Liver (tissue), 9 donors: ENCODE data around the gene LRRC4B. TPM values are rescaled to one million over a fixed set of nuclear protein-coding genes. Genes with fewer than 3 reads are reported as not detected.

ENCODE experiments used
- DNase-seq: peaks from one replicate; pipeline ENCODE4 v3.0.0-alpha.2; 2017; ENCODE audit warnings: low spot score
- H3K27ac ChIP-seq, 2 donors: one replicate each; pipeline ENCODE4 v1.7.0; 2013; ENCODE audit warnings: inconsistent platforms in 2 of 2, low read length in 2 of 2, control low read depth in 1 of 2, low read depth in 1 of 2, mild to moderate bottlenecking in 1 of 2
- H3K27me3 ChIP-seq, 4 donors: one replicate each; pipeline versions ENCODE4 v1.6.1 to v1.7.0; 2013; ENCODE audit warnings: low read length in 3 of 4, inconsistent platforms in 1 of 4, mild to moderate bottlenecking in 1 of 4, moderate library complexity in 1 of 4; ENCODE audit not compliant: control insufficient read depth in 4 of 4, insufficient read depth in 4 of 4
- H3K36me3 ChIP-seq, 4 donors: one replicate each; pipeline versions ENCODE4 v1.6.1 to v1.7.0; 2013; ENCODE audit warnings: low read length in 3 of 4, mild to moderate bottlenecking in 3 of 4, low read depth in 1 of 4, moderate library complexity in 1 of 4; ENCODE audit not compliant: control insufficient read depth in 4 of 4, insufficient read depth in 3 of 4
- H3K4me1 ChIP-seq, 4 donors: one replicate each; pipeline versions ENCODE4 v1.6.1 to v1.7.0; 2013; ENCODE audit warnings: low read length in 3 of 4, mild to moderate bottlenecking in 3 of 4, moderate library complexity in 1 of 4; ENCODE audit not compliant: control insufficient read depth in 4 of 4, insufficient read depth in 4 of 4
- H3K4me3 ChIP-seq, 3 donors: one replicate each; pipeline versions ENCODE4 v1.6.1 to v1.7.0; 2013; ENCODE audit warnings: low read length in 3 of 3, control low read depth in 1 of 3, low read depth in 1 of 3, mild to moderate bottlenecking in 1 of 3
- H3K9ac ChIP-seq, 2 donors: one replicate each; pipeline ENCODE4 v1.7.0; 2013; ENCODE audit warnings: low read length in 2 of 2, mild to moderate bottlenecking in 2 of 2, moderate library complexity in 2 of 2, control low read depth in 1 of 2, low read depth in 1 of 2
- H3K9me3 ChIP-seq, 4 donors: one replicate each; pipeline versions ENCODE4 v1.6.1 to v1.7.0; 2013; ENCODE audit warnings: low read length in 3 of 4; ENCODE audit not compliant: control insufficient read depth in 4 of 4
- EGR1 ChIP-seq, 2 donors: IDR thresholded peaks; 2 replicates each; pipeline ENCODE4 v1.6.1; 2016 to 2018; ENCODE audit warnings: antibody characterized with exemption in 2 of 2, low read depth in 2 of 2
- FOXA1 ChIP-seq: IDR thresholded peaks from 2 replicates; pipeline ENCODE4 v1.6.1; 2016; ENCODE audit warnings: antibody characterized with exemption
- FOXA2 ChIP-seq: IDR thresholded peaks from 2 replicates; pipeline ENCODE4 v1.6.1; 2016; ENCODE audit warnings: antibody characterized with exemption
- GABPA ChIP-seq, 2 donors: IDR thresholded peaks in 1 of 2; conservative IDR thresholded peaks in 1 of 2; 2 replicates each; pipeline ENCODE4 v1.6.1; 2016; ENCODE audit warnings: antibody characterized with exemption in 2 of 2, mild to moderate bottlenecking in 1 of 2, moderate library complexity in 1 of 2
- HNF4A ChIP-seq, 2 donors: conservative IDR thresholded peaks; 2 replicates each; pipeline ENCODE4 v1.6.1; 2016; ENCODE audit warnings: antibody characterized with exemption in 2 of 2, mild to moderate bottlenecking in 2 of 2
- RAD21 ChIP-seq, 2 donors: IDR thresholded peaks; 2 replicates each; pipeline ENCODE4 v1.6.1; 2016; ENCODE audit warnings: antibody characterized with exemption in 2 of 2, mild to moderate bottlenecking in 2 of 2
- REST ChIP-seq: IDR thresholded peaks from 2 replicates; pipeline ENCODE4 v1.6.1; 2016; ENCODE audit warnings: antibody characterized with exemption, mild to moderate bottlenecking
- RXRA ChIP-seq, 2 donors: IDR thresholded peaks; 2 replicates each; pipeline ENCODE4 v1.6.1; 2017 to 2018; ENCODE audit warnings: antibody characterized with exemption in 2 of 2, mild to moderate bottlenecking in 1 of 2
- SP1 ChIP-seq: IDR thresholded peaks from 2 replicates; pipeline ENCODE4 v1.6.1; 2018; ENCODE audit warnings: antibody characterized with exemption, mild to moderate bottlenecking
- TAF1 ChIP-seq: conservative IDR thresholded peaks from 2 replicates; pipeline ENCODE4 v1.6.1; 2016; ENCODE audit warnings: antibody characterized with exemption, mild to moderate bottlenecking
- WGBS: extraction: QIAGEN DNeasy Blood & Tissue Kit; methylation state at CpG from one replicate; pipeline ENCODE4 v1.1.7; 2013; 5-methylcytosine and 5-hydroxymethylcytosine counted together
- polyA plus RNA-seq, 2 donors: library from polyadenylated mRNA; stranded (reverse) in 1 of 2; unstranded in 1 of 2; fragments of 200-250 nt in 1 of 2; fragments of >200 nt in 1 of 2; fragmentation: Nextera tagmentation in 1 of 2; extraction: Ambion mirVana in 1 of 2; gene quantifications; one replicate each; pipeline versions ENCODE4 v1.2.1 to v1.2.3, GENCODE V29; 2013 to 2015
- total RNA-seq, 2 donors: library from RNA; depleted of rRNA; stranded (reverse); fragments of >200 nt; gene quantifications; one replicate each; pipeline ENCODE4 v1.2.3, GENCODE V29; 2014
- TF ChIP-seq, protein P1 (sequence below): IDR thresholded peaks from 2 replicates; pipeline ENCODE4 v1.6.1; 2016; ENCODE audit warnings: antibody characterized with exemption
- TF ChIP-seq, protein P2 (sequence below): IDR thresholded peaks from 2 replicates; pipeline ENCODE4 v1.6.1; 2016; ENCODE audit warnings: antibody characterized with exemption
- TF ChIP-seq, protein P3 (sequence below): fragments of 150-350 bp; IDR thresholded peaks from 2 replicates; pipeline ENCODE4 v1.5.1; 2017; ENCODE audit warnings: improper control_type of control experiment, low read depth, low read length; ENCODE audit not compliant: missing input control
- TF ChIP-seq, protein P4 (sequence below): IDR thresholded peaks from 2 replicates; pipeline ENCODE4 v1.6.1; 2016; ENCODE audit warnings: antibody characterized with exemption
- donor health status: healthy.
- donor health status: healthy.
- donor health status: healthy.
- donor health status: healthy.
- donor health status: healthy.

LRRC4B gene
- total and polyA plus RNA-seq, 4 donors, result 0.11 to 1.1 (median 0.79) TPM

DNA sequence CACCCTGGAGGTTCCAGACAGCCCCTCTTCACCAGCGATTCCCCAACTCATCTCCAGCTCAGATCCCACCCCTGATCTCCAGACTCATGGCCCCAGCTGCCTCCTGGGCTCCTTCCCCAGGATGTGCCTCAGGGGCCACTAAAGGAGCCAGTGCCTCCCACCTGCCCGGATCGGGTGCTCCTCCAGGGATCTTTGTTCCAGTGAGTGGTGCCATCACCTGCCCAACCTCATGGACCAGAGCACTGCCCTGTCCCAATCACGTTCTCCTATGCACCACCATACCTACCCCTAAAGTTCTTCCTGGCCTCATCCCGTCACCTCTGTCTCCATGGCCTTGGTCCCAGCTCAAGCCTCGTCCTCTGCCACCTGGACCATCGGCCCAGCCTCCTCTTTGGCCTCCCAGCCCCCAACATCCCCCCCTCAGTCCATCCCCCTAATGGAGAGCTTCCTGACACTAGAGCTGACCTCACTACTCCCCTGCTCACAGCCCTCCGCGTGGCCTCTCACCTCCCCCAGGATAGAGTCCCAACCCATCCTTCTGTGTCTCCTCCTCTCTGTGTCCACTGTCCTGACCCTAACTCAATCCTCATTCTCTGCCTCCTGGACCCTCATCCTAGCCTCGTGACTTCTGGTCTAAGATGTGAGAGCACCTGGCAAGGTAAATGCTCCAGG is 82.8 kb downstream of the LRRC4B start (continued):
- TF ChIP-seq, protein P1, sequence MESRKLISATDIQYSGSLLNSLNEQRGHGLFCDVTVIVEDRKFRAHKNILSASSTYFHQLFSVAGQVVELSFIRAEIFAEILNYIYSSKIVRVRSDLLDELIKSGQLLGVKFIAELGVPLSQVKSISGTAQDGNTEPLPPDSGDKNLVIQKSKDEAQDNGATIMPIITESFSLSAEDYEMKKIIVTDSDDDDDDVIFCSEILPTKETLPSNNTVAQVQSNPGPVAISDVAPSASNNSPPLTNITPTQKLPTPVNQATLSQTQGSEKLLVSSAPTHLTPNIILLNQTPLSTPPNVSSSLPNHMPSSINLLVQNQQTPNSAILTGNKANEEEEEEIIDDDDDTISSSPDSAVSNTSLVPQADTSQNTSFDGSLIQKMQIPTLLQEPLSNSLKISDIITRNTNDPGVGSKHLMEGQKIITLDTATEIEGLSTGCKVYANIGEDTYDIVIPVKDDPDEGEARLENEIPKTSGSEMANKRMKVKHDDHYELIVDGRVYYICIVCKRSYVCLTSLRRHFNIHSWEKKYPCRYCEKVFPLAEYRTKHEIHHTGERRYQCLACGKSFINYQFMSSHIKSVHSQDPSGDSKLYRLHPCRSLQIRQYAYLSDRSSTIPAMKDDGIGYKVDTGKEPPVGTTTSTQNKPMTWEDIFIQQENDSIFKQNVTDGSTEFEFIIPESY, result no peak
- TF ChIP-seq TAF1 (no peak), HNF4A (conservative IDR thresholded peaks at IDR 0.05) (no peak), GABPA (IDR thresholded peaks at IDR 0.05 in 1 of 2, conservative IDR thresholded peaks at IDR 0.05 in 1 of 2) (no peak)

- WGBS, result 94% methylated on average over 10 of the region's 10 CpGs
- peaks cover 7 to 38% (median 11%) of the 10 kb centered on the region in 4 donors for H3K36me3 ChIP-seq
- DNase-seq, result no peak
Measured at GRCh38 chr19:50482916-50483315, 85.3 kb downstream of the LRRC4B start.

More at GRCh38 chr19:50482916-50483315, 85.3 kb downstream of the LRRC4B start:
- Histone ChIP-seq H3K4me3 (no peak overlapping the region), H3K9me3 (no peaks in the 10 kb centered on the region), H3K4me1 (peaks cover 0 to 1% (median 0%) of the 10 kb centered on the region in 4 donors), H3K27ac (no peak overlapping the region), H3K9ac (no peak overlapping the region), H3K27me3 (no peaks in the 10 kb centered on the region)
- TF ChIP-seq, protein P2, sequence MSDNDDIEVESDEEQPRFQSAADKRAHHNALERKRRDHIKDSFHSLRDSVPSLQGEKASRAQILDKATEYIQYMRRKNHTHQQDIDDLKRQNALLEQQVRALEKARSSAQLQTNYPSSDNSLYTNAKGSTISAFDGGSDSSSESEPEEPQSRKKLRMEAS, result no peak
- TF ChIP-seq, protein P3, sequence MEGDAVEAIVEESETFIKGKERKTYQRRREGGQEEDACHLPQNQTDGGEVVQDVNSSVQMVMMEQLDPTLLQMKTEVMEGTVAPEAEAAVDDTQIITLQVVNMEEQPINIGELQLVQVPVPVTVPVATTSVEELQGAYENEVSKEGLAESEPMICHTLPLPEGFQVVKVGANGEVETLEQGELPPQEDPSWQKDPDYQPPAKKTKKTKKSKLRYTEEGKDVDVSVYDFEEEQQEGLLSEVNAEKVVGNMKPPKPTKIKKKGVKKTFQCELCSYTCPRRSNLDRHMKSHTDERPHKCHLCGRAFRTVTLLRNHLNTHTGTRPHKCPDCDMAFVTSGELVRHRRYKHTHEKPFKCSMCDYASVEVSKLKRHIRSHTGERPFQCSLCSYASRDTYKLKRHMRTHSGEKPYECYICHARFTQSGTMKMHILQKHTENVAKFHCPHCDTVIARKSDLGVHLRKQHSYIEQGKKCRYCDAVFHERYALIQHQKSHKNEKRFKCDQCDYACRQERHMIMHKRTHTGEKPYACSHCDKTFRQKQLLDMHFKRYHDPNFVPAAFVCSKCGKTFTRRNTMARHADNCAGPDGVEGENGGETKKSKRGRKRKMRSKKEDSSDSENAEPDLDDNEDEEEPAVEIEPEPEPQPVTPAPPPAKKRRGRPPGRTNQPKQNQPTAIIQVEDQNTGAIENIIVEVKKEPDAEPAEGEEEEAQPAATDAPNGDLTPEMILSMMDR, result no peak
- TF ChIP-seq, protein P4, sequence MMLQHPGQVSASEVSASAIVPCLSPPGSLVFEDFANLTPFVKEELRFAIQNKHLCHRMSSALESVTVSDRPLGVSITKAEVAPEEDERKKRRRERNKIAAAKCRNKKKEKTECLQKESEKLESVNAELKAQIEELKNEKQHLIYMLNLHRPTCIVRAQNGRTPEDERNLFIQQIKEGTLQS, result no peak
- TF ChIP-seq RAD21 (IDR thresholded peaks at IDR 0.05), result no peak
- no peak for TF ChIP-seq GABPA (IDR thresholded peaks at IDR 0.05 in 1 of 2, conservative IDR thresholded peaks at IDR 0.05 in 1 of 2)
- TF ChIP-seq HNF4A (conservative IDR thresholded peaks at IDR 0.05), result no peak
- TF ChIP-seq SP1, result no peak
- TF ChIP-seq EGR1 (IDR thresholded peaks at IDR 0.05; ENCODE audit: low read depth in 2 of 2), result no peak
- no peak for TF ChIP-seq FOXA2
- no peak for TF ChIP-seq FOXA1
- TF ChIP-seq REST, result no peak
- TF ChIP-seq RXRA (IDR thresholded peaks at IDR 0.05), result no peak
- TF ChIP-seq, protein P1, result no peak
